ENCODE data around the gene SNRNP27.
"Not testable (repeated sequence)": the region's sequence is repeated elsewhere in the genome, so short reads cannot be mapped to it uniquely, and the experiment has no call there.

Gene SNRNP27

DNA sequence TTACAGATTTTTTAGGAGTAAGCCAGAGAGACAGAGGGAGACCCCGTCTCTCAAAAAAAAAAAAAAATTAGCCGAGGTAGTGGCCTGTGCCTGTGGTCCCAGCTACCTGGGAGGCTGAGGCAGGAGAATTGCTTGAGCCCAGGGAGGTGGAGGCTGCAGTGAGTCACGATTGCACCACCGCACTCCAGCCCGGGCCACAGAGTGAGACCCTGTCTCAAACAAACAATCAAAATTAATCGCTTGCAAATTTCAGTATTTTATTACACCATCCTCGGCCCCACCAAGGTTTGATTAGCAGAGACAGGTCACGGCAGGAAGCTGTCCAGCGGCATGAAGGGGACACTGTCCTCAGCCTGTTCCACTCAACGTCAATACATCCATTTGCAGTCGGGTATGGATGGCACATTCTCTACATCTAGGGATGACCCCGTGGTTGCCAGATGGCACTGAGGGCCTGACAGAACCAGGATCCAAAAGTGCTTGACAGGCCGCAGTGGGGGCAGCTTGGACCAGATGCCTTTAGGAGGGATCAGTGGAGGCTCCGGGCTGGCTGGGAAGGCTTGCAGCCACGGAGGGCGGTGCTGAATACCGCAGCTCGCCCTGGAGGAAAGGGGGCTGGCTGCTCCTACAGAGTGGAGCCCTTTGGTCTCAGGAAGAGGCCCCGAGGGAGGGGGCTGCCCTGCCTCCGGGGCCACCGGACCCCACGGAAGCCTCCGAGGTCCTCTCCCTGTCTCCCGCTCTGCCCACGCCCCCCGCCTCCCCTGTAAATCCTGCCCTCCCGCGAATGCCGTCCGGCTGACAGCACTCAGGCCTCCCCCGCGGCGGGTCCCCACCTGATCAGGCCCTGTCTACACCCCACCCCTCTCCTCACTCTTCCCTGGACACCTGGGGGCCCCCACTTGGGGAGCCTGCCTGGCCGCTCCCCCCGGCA lies 54.5 kb downstream of the SNRNP27 start:
- no peak for DNase-seq

DNA sequence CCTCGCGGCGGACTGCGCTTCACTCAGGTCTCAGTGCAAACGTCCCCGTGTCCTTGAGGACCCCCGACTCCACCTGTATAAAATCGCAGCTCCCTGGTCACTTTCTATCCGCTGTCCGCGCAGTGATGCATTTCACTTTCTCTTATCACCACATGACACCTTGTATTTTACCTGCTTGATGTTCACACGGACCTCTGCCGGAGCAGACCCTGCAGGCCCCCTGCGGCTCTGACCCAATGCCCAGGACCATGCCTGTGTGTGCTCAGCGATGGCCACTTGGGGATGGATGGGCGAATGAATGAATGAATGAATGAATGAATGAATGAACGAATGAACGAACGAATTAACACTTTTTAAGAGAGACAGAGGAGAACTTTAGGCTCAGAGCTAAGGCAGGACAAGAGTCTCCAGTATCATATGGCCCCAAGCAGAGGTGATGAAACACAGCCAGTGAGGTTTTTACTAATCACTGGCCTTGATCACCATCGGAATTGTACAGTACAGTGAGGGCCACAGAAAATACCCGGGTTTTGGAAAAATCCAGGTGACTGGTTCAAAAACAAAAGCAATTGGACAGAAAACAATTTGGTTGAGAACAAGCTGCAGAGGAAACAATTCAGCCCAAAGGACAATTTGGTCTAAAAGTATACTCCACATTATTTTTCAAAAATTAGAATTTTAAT lies 55.3 kb downstream of the SNRNP27 start:
- DNase-seq = no peak

DNA sequence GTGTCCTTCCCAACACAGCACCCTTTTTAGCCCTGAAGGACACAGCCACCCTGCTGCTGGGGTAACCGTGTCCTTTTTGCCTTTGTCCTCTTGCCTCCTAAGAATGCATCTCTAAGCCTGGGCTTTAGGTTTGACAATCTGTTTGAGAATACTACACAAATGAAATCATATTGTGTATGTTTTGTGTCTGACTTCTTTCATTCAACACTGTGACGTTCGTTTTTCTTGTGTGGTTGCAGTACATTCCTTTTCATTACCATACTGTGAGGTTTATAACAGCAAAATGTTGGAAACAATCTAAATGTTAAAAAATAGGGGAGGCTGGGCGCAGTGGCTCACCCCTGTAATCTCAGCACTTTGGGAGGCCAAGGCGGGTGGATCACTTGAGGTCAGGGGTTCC lies 56.5 kb downstream of the SNRNP27 start:
- no peak for DNase-seq

DNA sequence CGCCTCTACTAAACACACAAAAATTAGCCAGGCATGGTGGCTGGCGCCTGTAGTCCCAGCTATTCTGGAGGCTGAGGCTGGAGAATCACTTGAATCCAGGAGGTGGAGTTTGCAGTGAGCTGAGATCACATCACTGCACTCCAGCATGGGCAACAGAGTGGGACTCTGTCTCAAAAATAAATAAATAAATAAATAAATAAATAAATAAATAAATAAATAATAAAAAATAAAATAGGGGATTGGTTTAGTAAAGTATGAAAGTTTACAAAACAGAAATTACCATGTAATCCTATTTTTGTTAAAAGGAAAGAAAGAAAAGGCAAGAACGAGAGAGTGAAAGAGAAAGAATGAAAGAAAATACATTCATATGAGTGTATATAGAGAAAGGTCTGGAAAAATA lies 56.9 kb downstream of the SNRNP27 start:
- DNase-seq = not testable (repeated sequence)

DNA sequence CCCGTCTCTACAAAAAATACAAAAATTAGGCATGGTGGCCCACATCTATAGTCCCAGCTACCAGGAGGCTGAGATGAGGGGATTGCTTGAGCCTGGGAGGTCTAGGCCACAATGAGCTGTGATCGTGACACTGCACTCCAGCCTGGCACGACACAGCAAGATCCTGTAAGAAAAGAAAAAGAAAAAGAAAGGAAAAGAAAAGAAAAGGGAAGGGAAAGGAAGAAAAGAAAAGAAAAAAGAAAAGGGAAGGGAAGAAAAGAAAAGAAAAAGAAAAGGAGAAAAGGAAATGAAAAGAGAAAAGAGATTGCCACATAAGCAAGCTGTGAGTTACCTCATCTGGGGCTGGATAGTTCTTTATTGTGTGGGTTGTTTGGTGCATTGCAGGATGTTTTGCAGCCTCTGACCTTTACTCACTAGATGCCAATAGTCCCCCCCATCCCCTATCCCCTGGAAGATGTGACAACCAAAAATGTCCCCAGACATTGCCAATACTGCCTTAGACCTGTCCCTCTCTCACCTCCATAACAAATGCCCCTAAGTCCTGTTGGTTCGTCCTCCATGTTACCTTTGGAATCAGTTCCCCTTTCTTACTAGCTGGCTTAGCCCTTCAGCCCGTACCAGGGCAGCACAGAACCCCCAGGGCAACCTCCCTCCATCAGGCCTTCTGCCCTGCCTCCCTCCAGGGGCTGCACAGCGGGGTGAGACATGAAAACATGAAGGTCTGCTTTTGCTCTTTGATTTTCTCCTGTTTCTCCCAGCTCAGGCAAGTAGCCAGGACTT lies 58.8 kb downstream of the SNRNP27 start:
- no peak for DNase-seq

DNA sequence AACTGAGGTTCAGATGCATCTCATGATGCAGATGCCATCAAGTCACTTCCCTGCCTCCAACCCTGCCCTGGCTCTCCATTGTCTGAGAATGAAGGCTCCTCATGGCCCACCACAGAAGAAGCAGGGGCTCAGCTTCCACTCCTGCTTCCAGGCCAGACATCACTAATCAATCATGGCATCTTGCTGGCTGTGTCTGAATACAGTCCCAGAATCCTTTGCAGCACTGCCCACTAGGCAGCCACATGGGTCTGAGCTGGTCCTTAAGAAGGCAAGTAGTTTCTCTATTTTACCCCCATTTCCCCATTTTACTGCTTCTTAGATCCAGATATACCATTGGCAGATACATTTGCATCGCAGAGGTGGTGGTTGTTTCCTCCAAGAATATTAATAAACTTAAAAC lies 60.3 kb downstream of the SNRNP27 start:
- DNase-seq = no peak

All from NCI-H510A (cell line).